HEK293 (cell line): ENCODE data around the gene MORN1.

Experiments used
- CTCF ChIP-seq: fragments of 450-650 bp; formaldehyde crosslinking; IDR thresholded peaks from 2 replicates; pipeline ENCODE4 v1.5.1; 2016; ENCODE audit warnings: missing biosample characterization, missing genetic modification characterization
- KLF8 ChIP-seq: fragments of 450-650 bp; formaldehyde crosslinking; IDR thresholded peaks from 2 replicates; pipeline ENCODE4 v1.5.1; 2016; ENCODE audit warnings: missing biosample characterization, missing genetic modification characterization
- MEIS1 ChIP-seq: sonication (generic); formaldehyde crosslinking; IDR thresholded peaks from 2 replicates; pipeline ENCODE4 v1.8.1; 2022; ENCODE audit warnings: missing genetic modification reagents, mild to moderate bottlenecking, borderline replicate concordance
- ZNF112 ChIP-seq: fragments of 450-650 bp; formaldehyde crosslinking; IDR thresholded peaks from 2 replicates; pipeline ENCODE4 v1.5.0; 2017; ENCODE audit warnings: missing biosample characterization, missing genetic modification characterization
- ZNF174 ChIP-seq: fragments of 450-650 bp; formaldehyde crosslinking; IDR thresholded peaks from 2 replicates; pipeline ENCODE4 v1.5.0; 2017; ENCODE audit warnings: missing biosample characterization, mild to moderate bottlenecking, missing genetic modification characterization
- ZNF184 ChIP-seq: fragments of 450-650 bp; IDR thresholded peaks from 2 replicates; pipeline ENCODE4 v1.5.1; 2018; ENCODE audit warnings: missing biosample characterization, mild to moderate bottlenecking, missing genetic modification characterization
- ZNF19 ChIP-seq: fragments of 450-650 bp; formaldehyde crosslinking; IDR thresholded peaks from 2 replicates; pipeline ENCODE4; 2016; ENCODE audit warnings: missing biosample characterization, missing genetic modification characterization, low read depth
- ZNF274 ChIP-seq, 2 experiments: fragments of 200-500 bp in 1 of 2; fragments of 450-650 bp in 1 of 2; sonication (Bioruptor generic) in 1 of 2; formaldehyde crosslinking in 1 of 2; IDR thresholded peaks; 2 replicates each; pipeline versions ENCODE4 v1.5.1 to v1.6.1; 2014 to 2016; ENCODE audit warnings: borderline replicate concordance in 1 of 2, inconsistent platforms in 1 of 2, low read length in 1 of 2, missing biosample characterization in 1 of 2, missing genetic modification characterization in 1 of 2
- ZNF335 ChIP-seq: fragments of 450-650 bp; formaldehyde crosslinking; conservative IDR thresholded peaks from 2 replicates; pipeline ENCODE4 v1.5.1; 2016; ENCODE audit warnings: missing biosample characterization, missing genetic modification characterization
- ZNF600 ChIP-seq: fragments of 450-650 bp; formaldehyde crosslinking; IDR thresholded peaks from 2 replicates; pipeline ENCODE4 v1.5.1; 2016; ENCODE audit warnings: missing biosample characterization, missing genetic modification characterization
- TF ChIP-seq, protein P1 (sequence below): fragments of 450-650 bp; formaldehyde crosslinking; IDR thresholded peaks from 2 replicates; pipeline ENCODE4 v1.5.1; 2017; ENCODE audit warnings: missing biosample characterization, mild to moderate bottlenecking, missing genetic modification characterization, moderate library complexity
- TF ChIP-seq, protein P2 (sequence below): fragments of 450-650 bp; formaldehyde crosslinking; IDR thresholded peaks from 2 replicates; pipeline ENCODE4 v1.5.1; 2016; ENCODE audit warnings: missing biosample characterization, missing genetic modification characterization

GRCh38 chr1:2348346-2349325 lies 42.7 kb downstream of the MORN1 start:
- TF ChIP-seq ZNF274 (IDR thresholded peaks at IDR 0.05; ENCODE audit: low read length), result no peak
- TF ChIP-seq ZNF274 (tag by site-specific recombination; IDR thresholded peaks at IDR 0.05; ENCODE audit: borderline replicate concordance), result no peak
- TF ChIP-seq ZNF112 (tag by site-specific recombination), result no peak
- TF ChIP-seq, protein P1, sequence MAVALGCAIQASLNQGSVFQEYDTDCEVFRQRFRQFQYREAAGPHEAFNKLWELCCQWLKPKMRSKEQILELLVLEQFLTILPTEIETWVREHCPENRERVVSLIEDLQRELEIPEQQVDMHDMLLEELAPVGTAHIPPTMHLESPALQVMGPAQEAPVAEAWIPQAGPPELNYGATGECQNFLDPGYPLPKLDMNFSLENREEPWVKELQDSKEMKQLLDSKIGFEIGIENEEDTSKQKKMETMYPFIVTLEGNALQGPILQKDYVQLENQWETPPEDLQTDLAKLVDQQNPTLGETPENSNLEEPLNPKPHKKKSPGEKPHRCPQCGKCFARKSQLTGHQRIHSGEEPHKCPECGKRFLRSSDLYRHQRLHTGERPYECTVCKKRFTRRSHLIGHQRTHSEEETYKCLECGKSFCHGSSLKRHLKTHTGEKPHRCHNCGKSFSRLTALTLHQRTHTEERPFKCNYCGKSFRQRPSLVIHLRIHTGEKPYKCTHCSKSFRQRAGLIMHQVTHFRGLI (tag by site-specific recombination), result no peak
- TF ChIP-seq CTCF (tag by site-specific recombination), result no peak
- no peak for TF ChIP-seq ZNF184 (tag by site-specific recombination)
- TF ChIP-seq ZNF335 (tag by site-specific recombination), result no peak
- no peak for TF ChIP-seq MEIS1
- TF ChIP-seq, protein P2, sequence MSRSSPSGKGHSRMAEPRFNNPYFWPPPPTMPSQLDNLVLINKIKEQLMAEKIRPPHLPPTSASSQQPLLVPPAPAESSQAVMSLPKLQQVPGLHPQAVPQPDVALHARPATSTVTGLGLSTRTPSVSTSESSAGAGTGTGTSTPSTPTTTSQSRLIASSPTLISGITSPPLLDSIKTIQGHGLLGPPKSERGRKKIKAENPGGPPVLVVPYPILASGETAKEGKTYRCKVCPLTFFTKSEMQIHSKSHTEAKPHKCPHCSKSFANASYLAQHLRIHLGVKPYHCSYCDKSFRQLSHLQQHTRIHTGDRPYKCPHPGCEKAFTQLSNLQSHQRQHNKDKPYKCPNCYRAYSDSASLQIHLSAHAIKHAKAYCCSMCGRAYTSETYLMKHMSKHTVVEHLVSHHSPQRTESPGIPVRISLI (tag by site-specific recombination), result no peak
- TF ChIP-seq ZNF19, result no peak
- TF ChIP-seq KLF8, result no peak
- TF ChIP-seq ZNF174 (tag by site-specific recombination), result no peak
- no peak for TF ChIP-seq ZNF600 (tag by site-specific recombination)
